Nephron progenitor cell (in vitro differentiated cells): ENCODE measurements around the gene ZNF587B.
"Not testable (repeated sequence)": the region's sequence is repeated elsewhere in the genome, so short reads cannot be mapped to it uniquely, and the experiment has no call there.

Source experiments
- DNase-seq: peaks from one replicate; pipeline ENCODE4 v3.0.0; 2021
- H3K27ac Mint-ChIP-seq: 2 replicates; pipeline ENCODE4 v1.8.0; 2021; ENCODE audit warnings: mild to moderate bottlenecking, moderate library complexity, mixed read lengths
- H3K27me3 Mint-ChIP-seq: 2 replicates; pipeline ENCODE4 v1.8.0; 2021; ENCODE audit warnings: mild to moderate bottlenecking, low read depth, mixed read lengths; ENCODE audit not compliant: poor library complexity
- H3K36me3 Mint-ChIP-seq: 2 replicates; pipeline ENCODE4 v1.8.0; 2021; ENCODE audit warnings: low read depth, mixed read lengths
- H3K4me1 Mint-ChIP-seq: 2 replicates; pipeline ENCODE4 v1.8.0; 2021; ENCODE audit warnings: mixed read lengths
- H3K4me3 Mint-ChIP-seq: 2 replicates; pipeline ENCODE4 v1.8.0; 2021; ENCODE audit warnings: mild to moderate bottlenecking, moderate library complexity, mixed read lengths
- H3K9me3 Mint-ChIP-seq: 2 replicates; pipeline ENCODE4 v1.8.0; 2021; ENCODE audit warnings: mild to moderate bottlenecking, moderate library complexity, mixed read lengths
- CTCF ChIP-seq: fragments of 200-600 bp; sonication (generic); IDR thresholded peaks from 2 replicates; pipeline ENCODE4 v1.5.0; 2021; ENCODE audit warnings: antibody characterized with exemption

Gene ZNF587B

GRCh38 chr19:57825511-57825910 is 4.6 kb upstream of the ZNF587B start:
- no peak for TF ChIP-seq CTCF
- H3K9me3 Mint-ChIP-seq: peaks cover 6% of the 10 kb centered on the region
- no peak overlapping the region for H3K4me3 Mint-ChIP-seq
- peaks cover 62% of the 10 kb centered on the region for H3K36me3 Mint-ChIP-seq
- H3K4me1 Mint-ChIP-seq: peaks cover 50% of the 10 kb centered on the region
- no peak for DNase-seq
- H3K27me3 Mint-ChIP-seq: peaks cover 3% of the 10 kb centered on the region
- no peak overlapping the region for H3K27ac Mint-ChIP-seq

GRCh38 chr19:57829316-57829715 is 783 bp upstream of the ZNF587B start:
- no peak for DNase-seq
- Mint-ChIP-seq H3K4me1 (peaks cover 40% of the 10 kb centered on the region), H3K4me3 (peak overlapping the region; percentile 44), H3K27me3 (peaks cover 3% of the 10 kb centered on the region), H3K27ac (peak overlapping the region; percentile 98), H3K36me3 (peaks cover 63% of the 10 kb centered on the region), H3K9me3 (peaks cover 10% of the 10 kb centered on the region)
- no peak for TF ChIP-seq CTCF

- Mint-ChIP-seq H3K4me1 (peaks cover 13% of the 10 kb centered on the region), H3K36me3 (peaks cover 49% of the 10 kb centered on the region), H3K27ac (peak overlapping the region; percentile 25)
- not testable (repeated sequence) for DNase-seq, H3K9me3 Mint-ChIP-seq, H3K27me3 Mint-ChIP-seq, H3K4me3 Mint-ChIP-seq
Observed at GRCh38 chr19:57836991-57837390, 6.9 kb downstream of the ZNF587B start.

- H3K9me3 Mint-ChIP-seq, H3K4me1 Mint-ChIP-seq, DNase-seq, H3K4me3 Mint-ChIP-seq, H3K27me3 Mint-ChIP-seq, H3K27ac Mint-ChIP-seq: not testable (repeated sequence)
- H3K36me3 Mint-ChIP-seq: peaks cover 56% of the 10 kb centered on the region
Observed at GRCh38 chr19:57838622-57839191, 8.6 kb downstream of the ZNF587B start.

GRCh38 chr19:57841122-57841763 is 11.1 kb downstream of the ZNF587B start:
- Mint-ChIP-seq H3K4me1 (peaks cover 7% of the 10 kb centered on the region), H3K27me3 (no peaks in the 10 kb centered on the region), H3K36me3 (peaks cover 72% of the 10 kb centered on the region), H3K9me3 (no peaks in the 10 kb centered on the region), H3K27ac (peak overlapping the region; percentile 82), H3K4me3 (no peak overlapping the region)
- no peak for DNase-seq
- TF ChIP-seq CTCF: no peak

GRCh38 chr19:57847164-57847563 is 17.1 kb downstream of the ZNF587B start:
- not testable (repeated sequence) for H3K4me3 Mint-ChIP-seq

GRCh38 chr19:57849162-57849665 is 19.1 kb downstream of the ZNF587B start:
- Mint-ChIP-seq H3K9me3 (peaks cover 14% of the 10 kb centered on the region), H3K36me3 (peaks cover 67% of the 10 kb centered on the region), H3K4me1 (peaks cover 21% of the 10 kb centered on the region), H3K4me3 (peak overlapping the region; percentile 95)
- H3K27me3 Mint-ChIP-seq, H3K27ac Mint-ChIP-seq, DNase-seq: not testable (repeated sequence)

More at GRCh38 chr19:57847164-57847563, 17.1 kb downstream of the ZNF587B start:
- Mint-ChIP-seq H3K4me1 (peaks cover 21% of the 10 kb centered on the region), H3K36me3 (peaks cover 62% of the 10 kb centered on the region)
- H3K27ac Mint-ChIP-seq, H3K27me3 Mint-ChIP-seq, H3K9me3 Mint-ChIP-seq, DNase-seq: not testable (repeated sequence)

GRCh38 chr19:57849666-57850473 is 19.8 kb downstream of the ZNF587B start, which contains the start of gene ZNF587:
Gene ZNF587, plus strand, starts transcription at chr19:57849859. Its CDS starts 180 bp downstream, at chr19:57850039.
- H3K27me3 Mint-ChIP-seq: not testable (repeated sequence)
- peaks cover 14% of the 10 kb centered on the region for H3K9me3 Mint-ChIP-seq
- peaks cover 21% of the 10 kb centered on the region for H3K4me1 Mint-ChIP-seq
- DNase-seq: peak; percentile 47
- H3K27ac Mint-ChIP-seq: peak within 1 kb of the TSS; percentile 98
- peak within 1 kb of the TSS; percentile 95 for H3K4me3 Mint-ChIP-seq
- peaks cover 68% of the 10 kb centered on the region for H3K36me3 Mint-ChIP-seq
